Immature natural killer cell (primary cell): Measurements from ENCODE around the gene SLC25A13. TPM values are rescaled to one million over a fixed set of nuclear protein-coding genes. Genes with fewer than 3 reads are reported as not detected.
A peak's percentile ranks its signal among the peaks of the same experiment; 100 is the strongest.
"Not testable (repeated sequence)": the region's sequence is repeated elsewhere in the genome, so short reads cannot be mapped to it uniquely, and the experiment has no call there.

ENCODE experiments used
- DNase-seq, 3 donors: peaks; one replicate each; pipeline ENCODE4 v3.0.0; 2022; ENCODE audit warnings: mixed read lengths in 1 of 3
- H3K27ac Mint-ChIP-seq, 6 donors: one replicate each; pipeline ENCODE4 v1.8.0; 2020; ENCODE audit warnings: mixed read lengths in 6 of 6, mild to moderate bottlenecking in 5 of 6, inconsistent platforms in 4 of 6, moderate library complexity in 3 of 6
- H3K27me3 Mint-ChIP-seq, 3 donors: one replicate each; pipeline ENCODE4 v1.8.0; 2020 to 2021; ENCODE audit warnings: low read depth in 3 of 3, mild to moderate bottlenecking in 3 of 3, mixed read lengths in 3 of 3, moderate library complexity in 3 of 3, inconsistent platforms in 1 of 3
- H3K36me3 Mint-ChIP-seq, 3 donors: one replicate each; pipeline ENCODE4 v1.8.0; 2020; ENCODE audit warnings: mixed read lengths in 3 of 3, inconsistent platforms in 2 of 3, mild to moderate bottlenecking in 2 of 3
- H3K4me1 Mint-ChIP-seq, 2 donors: one replicate each; pipeline ENCODE4 v1.8.0; 2020; ENCODE audit warnings: inconsistent platforms in 2 of 2, mild to moderate bottlenecking in 2 of 2, mixed read lengths in 2 of 2, moderate library complexity in 1 of 2
- H3K4me3 Mint-ChIP-seq, 5 donors: one replicate each; pipeline ENCODE4 v1.8.0; 2020; ENCODE audit warnings: mild to moderate bottlenecking in 5 of 5, mixed read lengths in 5 of 5, inconsistent platforms in 3 of 5, moderate library complexity in 3 of 5
- H3K9me3 Mint-ChIP-seq, 6 donors: one replicate each; pipeline ENCODE4 v1.8.0; 2020; ENCODE audit warnings: mild to moderate bottlenecking in 6 of 6, mixed read lengths in 6 of 6, inconsistent platforms in 4 of 6, moderate library complexity in 3 of 6
- polyA plus RNA-seq, 3 donors: library from polyadenylated mRNA; unstranded; fragments of 300-500 nt; fragmentation: Illumina TruSeq; gene quantifications; one replicate each; pipeline ENCODE4 v1.2.3, GENCODE V29; 2021

SLC25A13 gene
- polyA plus RNA-seq, 3 donors from 2014 or later = 4.2 to 9.3 (median 5.3) TPM

DNA sequence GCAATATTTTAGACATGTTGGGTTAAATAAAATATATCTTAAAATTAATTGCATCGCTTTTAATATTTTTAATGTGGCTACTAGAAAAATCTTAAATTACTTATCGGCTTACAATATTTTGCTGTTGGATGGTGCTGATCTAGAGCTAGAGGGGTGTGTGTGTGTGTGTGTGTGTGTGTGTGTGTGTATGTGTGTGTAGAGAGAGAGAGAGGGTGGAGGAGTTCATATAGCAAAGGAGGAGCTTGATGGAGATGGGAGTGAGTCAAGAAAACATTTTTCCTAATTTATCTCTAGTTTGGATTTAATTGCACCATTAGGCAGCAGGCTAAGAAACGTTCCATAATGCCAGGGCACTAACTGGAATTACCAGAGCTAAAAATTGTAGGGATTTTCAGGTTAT lies 10.4 kb upstream of the SLC25A13 start:
- Mint-ChIP-seq H3K36me3 (no peaks in the 10 kb centered on the region), H3K27ac (no peak overlapping the region), H3K9me3 (no peaks in the 10 kb centered on the region), H3K4me3 (no peak overlapping the region), H3K4me1 (no peaks in the 10 kb centered on the region), H3K27me3 (peaks cover 3 to 11% (median 4%) of the 10 kb centered on the region in 3 donors)
- DNase-seq = no peak

DNA sequence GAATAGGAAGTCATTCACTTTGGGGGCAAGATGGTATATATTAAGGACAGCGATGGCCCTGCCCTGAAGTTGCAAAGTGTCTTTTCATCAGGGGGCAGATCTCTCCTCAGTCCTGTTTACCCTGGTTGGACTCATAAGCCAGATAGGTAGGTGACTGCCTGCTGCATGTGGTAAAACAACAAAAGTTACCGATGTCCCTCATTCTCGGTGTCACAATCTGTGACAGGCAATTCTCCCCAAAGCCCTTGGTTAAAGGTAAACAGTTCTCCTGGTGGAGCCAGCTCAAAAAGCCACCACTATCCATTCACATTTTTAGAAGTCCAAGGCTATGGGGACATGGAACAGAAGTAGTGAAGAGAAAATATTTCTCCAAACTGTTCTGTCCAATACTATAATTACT lies 9.9 kb upstream of the SLC25A13 start:
- no peaks in the 10 kb centered on the region for H3K9me3 Mint-ChIP-seq
- H3K4me1 Mint-ChIP-seq = no peaks in the 10 kb centered on the region
- H3K27me3 Mint-ChIP-seq = peaks cover 2 to 11% (median 3%) of the 10 kb centered on the region in 3 donors
- H3K4me3 Mint-ChIP-seq = no peak overlapping the region
- H3K36me3 Mint-ChIP-seq = no peaks in the 10 kb centered on the region
- no peak for DNase-seq
- no peak overlapping the region for H3K27ac Mint-ChIP-seq

DNA sequence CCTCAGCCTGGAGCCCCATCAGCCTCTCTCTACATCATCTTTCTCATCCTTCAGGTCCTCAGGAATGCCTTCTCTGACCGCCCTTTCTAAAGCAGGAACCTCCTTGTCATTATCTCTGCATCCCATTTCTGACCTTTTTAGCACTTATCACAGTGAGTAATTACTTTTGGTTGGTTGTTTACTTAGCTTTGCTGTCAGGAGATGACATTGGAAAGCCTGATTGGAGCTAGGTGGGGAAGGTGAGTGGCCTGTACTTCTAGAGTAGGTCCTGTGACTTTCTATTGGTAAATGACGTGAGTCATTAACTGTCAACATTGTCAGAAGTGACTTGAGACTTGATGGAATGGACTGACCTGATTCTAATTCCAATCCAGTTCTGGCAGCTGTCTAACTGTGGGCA lies 9.3 kb upstream of the SLC25A13 start:
- no peak for DNase-seq
- H3K27ac Mint-ChIP-seq = no peak overlapping the region

DNA sequence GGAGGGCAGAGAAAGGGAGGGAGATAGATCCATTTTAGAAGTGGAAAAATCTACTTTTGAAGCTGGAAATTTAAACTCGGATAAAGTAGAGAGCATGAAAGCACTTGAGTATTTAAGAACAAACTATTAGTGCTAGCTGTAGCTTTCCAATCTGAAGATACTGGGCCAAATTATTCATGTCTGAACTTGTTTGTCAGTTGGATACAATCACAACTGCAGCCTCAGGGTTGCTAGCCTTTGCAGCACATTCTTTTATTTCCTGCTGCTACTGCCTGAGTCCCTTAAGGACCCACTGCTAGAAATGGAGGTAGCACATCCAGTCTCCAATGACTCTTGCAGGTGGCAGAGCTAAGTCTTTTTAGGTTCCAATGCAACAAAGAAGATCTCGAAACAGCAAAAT lies 8.3 kb upstream of the SLC25A13 start:
- H3K9me3 Mint-ChIP-seq = no peaks in the 10 kb centered on the region
- H3K4me3 Mint-ChIP-seq = no peak overlapping the region
- peaks cover 2 to 11% (median 3%) of the 10 kb centered on the region in 3 donors for H3K27me3 Mint-ChIP-seq
- no peaks in the 10 kb centered on the region for H3K4me1 Mint-ChIP-seq
- DNase-seq = no peak
- no peaks in the 10 kb centered on the region for H3K36me3 Mint-ChIP-seq
- no peak overlapping the region for H3K27ac Mint-ChIP-seq

More for the DNA sequence above, 9.3 kb upstream of the SLC25A13 start:
- H3K4me3 Mint-ChIP-seq = no peak overlapping the region
- no peaks in the 10 kb centered on the region for H3K36me3 Mint-ChIP-seq
- no peaks in the 10 kb centered on the region for H3K9me3 Mint-ChIP-seq
- peaks cover 2 to 11% (median 3%) of the 10 kb centered on the region in 3 donors for H3K27me3 Mint-ChIP-seq
- H3K4me1 Mint-ChIP-seq = no peaks in the 10 kb centered on the region

DNA sequence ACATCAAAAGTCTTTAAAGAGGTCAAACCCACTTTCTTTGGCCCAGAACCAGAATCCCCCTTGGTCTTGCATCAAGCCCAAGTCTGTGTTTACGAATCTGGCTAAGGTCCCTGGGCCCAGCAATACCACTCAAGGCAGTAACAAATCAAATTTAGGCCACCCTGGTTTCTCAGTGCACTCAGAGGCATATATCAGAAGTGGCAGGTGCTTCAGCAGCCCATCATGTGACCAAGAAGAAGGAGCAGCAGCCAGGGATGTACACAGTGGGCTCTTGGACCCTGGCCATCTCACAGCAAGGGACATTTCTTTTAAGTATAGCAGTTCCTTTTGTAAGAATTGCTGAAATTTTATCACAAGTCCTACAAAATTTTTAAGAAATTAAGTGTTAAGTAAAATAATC lies 7.3 kb upstream of the SLC25A13 start:
- no peaks in the 10 kb centered on the region for H3K9me3 Mint-ChIP-seq
- no peaks in the 10 kb centered on the region for H3K4me1 Mint-ChIP-seq
- DNase-seq = no peak
- H3K36me3 Mint-ChIP-seq = no peaks in the 10 kb centered on the region
- no peak overlapping the region for H3K27ac Mint-ChIP-seq
- no peak overlapping the region for H3K4me3 Mint-ChIP-seq
- H3K27me3 Mint-ChIP-seq = peaks cover 3 to 8% (median 3%) of the 10 kb centered on the region in 3 donors

DNA sequence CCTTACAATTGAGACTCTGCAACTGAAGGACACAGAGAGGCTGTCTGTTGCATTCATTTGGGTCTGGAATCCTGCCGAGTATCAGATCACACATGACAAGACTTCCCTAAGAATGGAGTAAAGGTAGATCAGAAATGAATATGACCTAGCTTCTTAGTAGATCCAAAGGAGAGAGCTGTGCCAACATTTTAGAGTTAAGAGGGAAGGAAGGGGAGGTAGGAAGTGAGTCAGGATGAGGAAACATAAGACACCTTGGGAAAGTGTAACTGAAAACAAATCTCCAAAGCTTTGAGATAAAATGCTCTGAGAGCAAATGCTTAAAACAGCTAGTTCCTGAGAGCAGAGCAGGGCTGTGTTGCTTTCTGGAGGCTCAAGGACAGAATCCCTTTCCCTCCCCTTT lies 6.1 kb upstream of the SLC25A13 start:
- Mint-ChIP-seq H3K36me3 (no peaks in the 10 kb centered on the region), H3K27ac (no peak overlapping the region), H3K27me3 (peaks cover 3 to 7% (median 4%) of the 10 kb centered on the region in 3 donors), H3K4me3 (no peak overlapping the region), H3K9me3 (no peaks in the 10 kb centered on the region), H3K4me1 (no peaks in the 10 kb centered on the region)
- DNase-seq = no peak

DNA sequence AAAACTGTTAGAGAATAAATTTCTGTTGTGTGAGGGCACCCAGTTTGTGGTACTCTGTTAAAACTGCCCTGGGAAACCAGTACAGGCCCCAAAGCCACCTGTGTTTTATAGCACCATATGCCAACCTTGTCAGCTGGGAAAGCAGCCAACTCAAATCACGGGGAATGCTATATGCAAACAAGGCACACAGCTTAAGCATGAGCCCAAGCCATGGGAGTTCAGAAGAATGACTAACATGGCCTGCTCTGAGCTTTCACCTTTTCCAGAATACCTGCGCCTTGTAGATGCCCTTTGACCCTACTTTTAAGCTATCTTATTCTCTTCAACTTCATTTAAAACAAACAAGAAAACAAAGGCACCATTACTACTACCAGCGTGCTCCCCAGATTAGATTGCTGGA lies 5.5 kb upstream of the SLC25A13 start:
- peaks cover 0 to 7% (median 4%) of the 10 kb centered on the region in 3 donors for H3K27me3 Mint-ChIP-seq
- peaks cover 0 to 4% of the 10 kb centered on the region in 2 donors for H3K4me1 Mint-ChIP-seq
- no peaks in the 10 kb centered on the region for H3K36me3 Mint-ChIP-seq
- H3K4me3 Mint-ChIP-seq = no peak overlapping the region
- H3K9me3 Mint-ChIP-seq = no peaks in the 10 kb centered on the region
- DNase-seq = no peak
- no peak overlapping the region for H3K27ac Mint-ChIP-seq

DNA sequence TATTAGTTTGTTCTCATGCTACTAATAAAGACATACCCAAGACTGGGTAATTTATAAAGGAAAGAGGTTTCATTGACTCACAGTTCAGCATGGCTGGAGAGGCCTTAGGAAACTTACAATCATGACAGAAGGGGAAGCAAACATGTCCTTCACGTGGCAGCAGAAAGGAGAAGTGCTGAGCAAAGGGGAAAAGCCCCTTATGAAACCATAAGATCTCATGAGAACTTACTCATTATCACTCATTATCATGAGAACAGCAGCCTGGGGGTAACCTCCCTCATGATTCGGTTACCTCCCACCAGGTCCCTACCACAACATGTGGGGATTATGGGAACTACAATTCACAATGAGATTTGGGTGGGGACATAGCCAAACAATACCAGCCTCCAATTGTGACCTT lies 4.9 kb upstream of the SLC25A13 start:
- not testable (repeated sequence) for DNase-seq, H3K27me3 Mint-ChIP-seq, H3K4me1 Mint-ChIP-seq, H3K27ac Mint-ChIP-seq, H3K9me3 Mint-ChIP-seq, H3K4me3 Mint-ChIP-seq, H3K36me3 Mint-ChIP-seq

DNA sequence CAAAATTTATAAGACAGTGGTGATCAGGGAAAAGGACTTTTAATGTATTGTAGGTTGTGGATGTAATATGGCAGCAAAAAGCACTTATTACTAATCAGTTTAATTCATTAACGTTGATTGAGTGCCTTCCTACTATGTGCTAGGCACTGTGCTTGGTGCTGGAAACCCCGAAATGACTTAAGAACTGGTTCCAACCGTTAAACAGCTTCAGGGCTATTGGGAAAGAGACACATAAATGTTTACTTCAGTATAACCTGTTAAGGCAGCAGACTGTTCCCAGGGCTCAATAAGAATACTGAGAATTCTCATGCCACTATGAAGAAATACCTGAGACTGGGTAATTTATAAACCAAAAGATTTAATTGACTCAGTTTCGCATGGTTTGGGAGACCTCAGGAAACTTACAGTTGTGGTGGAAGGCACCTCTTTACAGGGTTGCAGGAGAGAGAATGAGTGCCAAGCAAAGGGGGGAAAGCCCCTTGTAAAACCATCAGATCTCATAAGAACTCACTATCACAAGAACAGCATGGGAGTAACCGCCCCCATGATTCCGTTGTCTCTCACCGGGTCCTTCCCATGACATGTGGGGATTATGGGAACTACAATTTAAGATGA lies 1.1 kb upstream of the SLC25A13 start:
- Mint-ChIP-seq H3K27me3 (peaks cover 0 to 3% (median 2%) of the 10 kb centered on the region in 3 donors), H3K4me3 (peak overlapping the region; percentile 72 to 93 (median 88)), H3K4me1 (peaks cover 11 to 31% of the 10 kb centered on the region in 2 donors), H3K36me3 (no peaks in the 10 kb centered on the region), H3K27ac (peak overlapping the region in 4 of 6 donors; percentile 43 to 70 (median 58)), H3K9me3 (no peaks in the 10 kb centered on the region)
- no peak for DNase-seq

DNA sequence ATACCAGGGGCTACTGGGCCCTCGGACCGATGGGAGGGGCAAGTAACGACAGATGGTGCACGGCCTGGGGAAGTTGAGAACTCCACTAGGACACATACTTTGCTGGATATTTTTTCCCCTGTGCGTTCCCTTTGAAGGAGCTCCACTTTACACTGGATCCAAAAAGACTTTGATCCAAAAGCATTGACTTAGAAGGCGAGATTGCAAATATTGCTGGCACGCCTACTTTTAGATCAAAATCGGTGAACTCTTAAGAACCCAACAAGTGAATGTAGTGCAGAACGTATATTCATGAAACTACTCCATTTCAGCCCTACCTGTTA lies 436 bp upstream of the SLC25A13 start:
- Mint-ChIP-seq H3K4me3 (peak overlapping the region; percentile 72 to 93 (median 88)), H3K27ac (peak overlapping the region in 5 of 6 donors; percentile 33 to 70 (median 56)), H3K36me3 (no peaks in the 10 kb centered on the region), H3K27me3 (peaks cover 0 to 3% (median 2%) of the 10 kb centered on the region in 3 donors), H3K9me3 (no peaks in the 10 kb centered on the region), H3K4me1 (peaks cover 11 to 33% of the 10 kb centered on the region in 2 donors)
- no peak for DNase-seq

DNA sequence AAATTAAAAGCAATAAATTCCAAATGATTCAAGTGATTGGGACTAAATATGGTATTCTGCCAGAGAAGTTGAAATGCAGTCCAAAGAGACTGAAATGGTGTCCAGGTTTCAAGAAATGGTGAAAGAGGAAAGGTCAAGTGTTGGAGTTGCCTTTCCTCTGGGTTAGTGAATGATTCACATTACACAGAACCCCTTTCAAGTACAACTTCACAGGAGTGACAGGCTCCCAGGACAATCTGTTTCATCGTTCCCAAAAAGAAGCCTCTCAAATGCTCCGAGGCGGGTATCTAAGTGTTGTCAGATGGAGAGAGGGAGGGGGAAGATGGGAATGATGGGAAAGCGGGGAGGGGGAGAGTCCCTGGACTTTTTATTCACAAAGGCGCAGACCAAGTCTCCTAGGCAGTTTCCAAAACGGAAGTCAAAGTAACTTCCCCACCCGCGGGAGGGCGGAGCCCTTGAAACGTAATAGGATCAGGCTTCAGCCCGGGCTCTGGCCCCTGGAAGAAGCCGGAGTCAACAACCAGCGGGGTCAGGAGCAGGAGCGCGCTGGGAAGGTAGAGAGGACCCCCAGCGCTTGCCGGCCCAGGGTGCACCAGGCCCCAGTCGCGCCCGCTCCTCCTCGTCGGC lies 754 bp downstream of the SLC25A13 start:
- DNase-seq = no peak
- H3K9me3 Mint-ChIP-seq = no peaks in the 10 kb centered on the region
- peaks cover 0 to 3% (median 2%) of the 10 kb centered on the region in 3 donors for H3K27me3 Mint-ChIP-seq
- H3K4me3 Mint-ChIP-seq = peak overlapping the region; percentile 76 to 93 (median 91)
- H3K4me1 Mint-ChIP-seq = peaks cover 11 to 33% of the 10 kb centered on the region in 2 donors
- peak overlapping the region; percentile 79 to 92 (median 89) for H3K27ac Mint-ChIP-seq
- H3K36me3 Mint-ChIP-seq = no peaks in the 10 kb centered on the region

DNA sequence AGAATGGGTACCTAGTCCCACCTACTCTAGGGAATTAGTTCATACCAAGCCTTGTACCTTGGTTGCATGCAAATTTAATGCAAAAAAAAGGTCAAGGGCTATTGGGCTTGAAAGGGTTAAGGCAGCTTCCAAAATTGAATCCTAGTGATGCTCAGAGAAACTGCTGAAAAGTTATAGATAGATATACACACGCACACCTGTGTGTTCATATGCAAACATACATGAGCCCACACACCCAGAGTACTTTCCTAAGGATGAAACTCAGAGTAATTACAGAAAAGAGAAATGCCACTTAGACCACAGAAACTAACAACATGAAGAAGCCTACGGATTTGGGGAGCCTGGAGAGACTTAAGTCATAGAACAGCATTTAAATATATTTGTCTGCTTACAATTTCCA lies 1.5 kb downstream of the SLC25A13 start:
- H3K36me3 Mint-ChIP-seq = no peaks in the 10 kb centered on the region

DNA sequence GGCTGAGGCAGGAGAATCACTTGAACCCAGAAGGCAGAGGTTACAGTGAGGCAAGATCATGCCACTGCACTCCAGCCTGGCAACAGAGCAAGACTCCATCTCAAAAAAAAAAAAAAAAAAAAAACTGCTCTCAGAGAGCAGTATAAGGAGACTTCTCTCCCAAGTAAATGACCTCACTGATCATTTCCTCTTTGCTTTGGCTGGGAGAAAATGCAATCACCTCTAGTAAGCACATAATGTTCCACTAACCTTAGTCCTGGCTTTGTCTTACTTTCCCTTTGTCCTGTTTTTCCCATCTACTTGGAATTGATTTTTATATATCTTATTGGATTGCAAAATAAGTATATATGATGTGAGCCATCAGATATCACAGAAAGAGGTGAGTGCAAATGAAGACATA lies 2.5 kb downstream of the SLC25A13 start:
- H3K4me3 Mint-ChIP-seq = no peak overlapping the region
- no peaks in the 10 kb centered on the region for H3K36me3 Mint-ChIP-seq
- no peak overlapping the region for H3K27ac Mint-ChIP-seq
- DNase-seq = no peak
- H3K27me3 Mint-ChIP-seq = peaks cover 0 to 3% (median 2%) of the 10 kb centered on the region in 3 donors
- no peaks in the 10 kb centered on the region for H3K9me3 Mint-ChIP-seq
- H3K4me1 Mint-ChIP-seq = peaks cover 11 to 38% of the 10 kb centered on the region in 2 donors

More for the DNA sequence above, 1.5 kb downstream of the SLC25A13 start:
- H3K27ac Mint-ChIP-seq = peak overlapping the region; percentile 79 to 92 (median 89)
- H3K4me3 Mint-ChIP-seq = peak overlapping the region; percentile 76 to 93 (median 91)
- peaks cover 0 to 3% (median 2%) of the 10 kb centered on the region in 3 donors for H3K27me3 Mint-ChIP-seq
- no peaks in the 10 kb centered on the region for H3K9me3 Mint-ChIP-seq
- DNase-seq = no peak
- H3K4me1 Mint-ChIP-seq = peaks cover 11 to 33% of the 10 kb centered on the region in 2 donors

DNA sequence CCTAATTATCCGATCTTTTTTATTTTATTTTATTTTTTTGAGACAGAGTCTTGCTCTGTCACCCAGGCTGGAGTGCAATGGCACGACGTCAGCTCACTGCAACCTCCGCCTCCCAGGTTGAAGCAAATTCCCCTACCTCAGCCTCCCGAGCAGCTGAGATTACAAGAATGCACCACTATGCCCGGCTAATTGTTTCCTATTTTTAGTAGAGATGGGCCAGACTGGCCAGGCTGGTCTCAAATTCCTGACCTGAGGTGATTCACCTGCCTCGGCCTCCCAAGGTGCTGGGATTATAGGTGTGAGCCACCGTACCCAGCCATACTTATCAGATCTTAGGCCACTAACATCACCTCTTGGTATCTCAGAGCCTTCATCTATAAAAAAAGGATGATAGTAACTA lies 4.9 kb downstream of the SLC25A13 start:
- no peak overlapping the region for H3K27ac Mint-ChIP-seq
- H3K4me3 Mint-ChIP-seq = no peak overlapping the region
- no peaks in the 10 kb centered on the region for H3K36me3 Mint-ChIP-seq
- no peaks in the 10 kb centered on the region for H3K9me3 Mint-ChIP-seq
- peaks cover 16 to 40% of the 10 kb centered on the region in 2 donors for H3K4me1 Mint-ChIP-seq
- peaks cover 0 to 6% (median 0%) of the 10 kb centered on the region in 3 donors for H3K27me3 Mint-ChIP-seq
- no peak for DNase-seq

DNA sequence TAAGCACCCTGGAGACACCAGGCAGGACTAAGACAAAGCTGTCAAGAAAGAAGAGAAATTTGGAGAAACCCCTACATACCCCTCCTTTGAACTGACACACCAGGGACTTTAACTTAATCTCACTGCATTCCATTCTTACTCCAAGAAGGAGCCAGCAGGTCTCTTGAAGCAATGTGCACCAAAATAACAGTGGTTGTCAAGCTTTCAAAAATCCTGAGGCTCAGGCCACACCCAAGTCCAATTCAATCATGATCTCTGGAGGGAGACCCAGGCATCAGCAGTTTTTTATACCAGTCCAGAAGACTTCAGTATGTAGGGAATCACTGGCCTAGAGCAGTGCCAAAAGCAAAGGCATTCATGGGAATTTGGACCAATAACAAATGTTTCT lies 6.8 kb downstream of the SLC25A13 start:
- H3K4me3 Mint-ChIP-seq = no peak overlapping the region
- peaks cover 14 to 44% of the 10 kb centered on the region in 2 donors for H3K4me1 Mint-ChIP-seq
- no peak for DNase-seq
- H3K36me3 Mint-ChIP-seq = no peaks in the 10 kb centered on the region
- no peaks in the 10 kb centered on the region for H3K9me3 Mint-ChIP-seq
- no peak overlapping the region for H3K27ac Mint-ChIP-seq
- peaks cover 0 to 3% (median 0%) of the 10 kb centered on the region in 3 donors for H3K27me3 Mint-ChIP-seq
